NK-92 (cell line): ENCODE data around the gene PDGFA.

ENCODE experiments used
- DNase-seq: peaks from one replicate; lab custom pipeline; 2025; ENCODE audit not compliant: unreplicated experiment; lab: John Stamatoyannopoulos, UW

PDGFA gene

DNA sequence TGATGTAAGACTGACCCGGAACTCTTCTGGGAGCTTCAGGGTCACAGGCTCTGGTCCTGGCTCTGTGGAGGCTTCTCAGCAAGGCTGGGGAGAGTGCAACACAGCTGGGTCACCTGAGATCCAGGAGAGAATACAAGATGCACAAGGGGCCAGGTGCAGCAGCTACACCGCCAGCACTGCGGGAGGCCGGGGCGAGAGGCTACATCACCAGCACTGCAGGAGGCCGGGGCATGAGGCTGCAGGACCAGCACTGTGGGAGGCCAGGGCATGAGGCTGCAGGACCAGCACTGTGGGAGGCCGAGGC, 44.3 kb downstream of the PDGFA start:
- DNase-seq = no peak

DNA sequence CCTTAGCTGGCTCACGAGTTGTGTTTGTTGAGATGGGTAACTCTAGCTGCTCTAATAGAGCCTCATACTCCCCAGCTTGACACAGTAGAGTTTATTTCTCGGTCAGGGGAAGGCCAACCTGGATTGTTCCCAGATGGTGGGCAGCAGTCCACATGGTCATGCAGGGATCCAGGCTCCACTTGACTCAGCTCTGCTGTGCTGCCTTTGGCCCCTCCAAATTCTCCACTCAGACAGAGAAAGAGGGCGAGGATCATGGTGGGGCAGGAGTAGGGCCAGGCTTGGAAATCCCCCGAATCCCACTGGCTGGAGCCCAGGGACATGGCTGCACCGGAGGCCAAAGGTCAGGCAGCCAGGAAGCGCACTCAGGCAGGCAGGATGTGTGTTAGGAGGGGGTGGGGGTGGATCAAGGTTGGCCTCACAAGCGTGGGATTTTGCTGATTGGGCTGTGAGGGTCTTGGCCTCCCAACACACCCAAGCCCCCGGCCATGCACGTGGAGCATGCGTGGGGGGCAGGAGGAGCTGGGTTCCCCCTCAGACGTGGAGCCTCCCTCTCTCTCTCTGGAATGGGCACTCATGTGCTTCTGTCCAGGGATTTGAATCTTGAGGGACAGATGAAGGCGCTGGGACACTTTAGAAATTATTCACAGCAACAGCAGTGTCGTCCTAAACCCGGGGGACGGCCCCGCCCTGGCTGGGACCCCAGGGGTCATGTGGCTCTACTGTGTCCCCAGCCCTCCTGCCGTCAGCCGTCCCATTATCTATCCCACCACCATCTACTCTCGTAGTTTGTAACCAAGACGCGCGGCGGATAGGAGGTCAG, 44.8 kb downstream of the PDGFA start:
- no peak for DNase-seq

DNA sequence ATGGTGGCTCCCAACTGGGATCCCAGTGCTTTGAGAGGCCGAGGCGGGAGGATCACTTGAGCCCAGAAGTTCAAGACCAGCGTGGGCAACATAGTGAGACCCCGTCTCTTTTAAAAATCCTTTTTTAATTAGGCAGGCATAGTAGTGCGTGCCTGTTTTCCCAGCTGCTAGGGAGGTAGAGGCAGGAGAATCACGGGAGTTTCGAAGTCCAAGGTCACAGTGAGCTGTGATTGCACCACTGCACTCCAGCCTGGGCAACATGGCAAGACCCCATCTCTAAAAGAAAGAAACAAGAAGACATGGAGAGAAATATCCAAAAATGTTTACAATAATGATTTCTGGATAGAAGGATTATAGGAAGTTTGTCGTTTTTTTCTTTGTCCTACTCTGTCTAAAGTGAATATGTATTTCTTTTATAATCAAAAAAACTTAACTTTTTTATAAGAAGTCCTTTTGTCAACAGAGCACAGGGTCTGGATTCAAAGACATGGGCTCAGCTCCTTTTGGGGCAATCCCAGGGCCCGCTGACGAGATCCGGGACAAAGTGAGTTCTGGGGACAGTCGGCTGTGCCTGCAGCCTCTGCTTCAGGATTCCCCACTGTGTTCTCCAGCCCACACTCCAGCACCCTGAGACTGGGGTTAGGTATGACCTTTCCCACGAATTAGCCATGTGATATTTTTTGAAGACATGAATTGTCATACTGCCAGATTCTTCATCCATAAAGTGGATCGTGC, 45.6 kb downstream of the PDGFA start:
- no peak for DNase-seq

DNA sequence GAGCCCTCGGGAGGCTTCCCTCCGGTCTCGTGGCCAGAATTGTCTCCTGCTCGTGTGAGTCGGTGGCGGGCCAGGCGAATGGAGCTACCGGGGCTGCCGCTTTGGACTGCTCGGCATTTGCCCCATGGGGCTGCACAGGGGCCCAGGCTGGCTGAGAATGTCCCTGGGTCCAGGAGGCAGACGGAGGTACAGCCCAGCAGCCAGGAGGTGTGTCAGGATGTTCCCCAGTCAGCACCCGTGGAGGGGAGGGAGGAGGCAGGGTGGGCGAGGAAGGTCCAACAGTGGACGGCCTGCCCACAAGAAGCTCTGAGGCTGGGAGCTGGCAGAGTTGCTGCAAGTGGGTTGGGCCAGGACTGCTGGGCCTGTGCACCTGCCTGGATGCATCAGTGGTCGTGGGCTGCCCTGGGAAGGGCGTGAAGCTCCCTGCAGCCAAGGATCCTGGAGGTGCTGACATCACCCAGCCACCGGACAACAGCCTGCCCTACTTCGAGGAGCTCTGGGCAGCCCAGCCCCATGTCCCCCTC, 46.4 kb downstream of the PDGFA start:
- DNase-seq = no peak

DNA sequence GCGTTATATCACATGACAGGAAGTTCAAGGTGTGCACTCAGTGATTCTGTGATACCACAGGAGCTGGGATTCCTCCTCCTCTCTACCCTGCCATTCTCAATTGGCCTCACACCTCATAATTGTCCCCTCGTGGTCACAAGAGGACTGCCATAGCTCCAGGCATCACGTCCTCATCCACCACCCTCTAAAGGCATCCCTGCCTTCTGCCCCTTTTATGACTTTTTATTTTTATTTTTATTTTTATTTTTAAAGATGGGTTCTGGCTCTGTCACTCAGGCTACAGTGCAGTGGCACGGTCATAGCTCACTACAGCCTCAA, 47.0 kb downstream of the PDGFA start:
- DNase-seq = no peak

DNA sequence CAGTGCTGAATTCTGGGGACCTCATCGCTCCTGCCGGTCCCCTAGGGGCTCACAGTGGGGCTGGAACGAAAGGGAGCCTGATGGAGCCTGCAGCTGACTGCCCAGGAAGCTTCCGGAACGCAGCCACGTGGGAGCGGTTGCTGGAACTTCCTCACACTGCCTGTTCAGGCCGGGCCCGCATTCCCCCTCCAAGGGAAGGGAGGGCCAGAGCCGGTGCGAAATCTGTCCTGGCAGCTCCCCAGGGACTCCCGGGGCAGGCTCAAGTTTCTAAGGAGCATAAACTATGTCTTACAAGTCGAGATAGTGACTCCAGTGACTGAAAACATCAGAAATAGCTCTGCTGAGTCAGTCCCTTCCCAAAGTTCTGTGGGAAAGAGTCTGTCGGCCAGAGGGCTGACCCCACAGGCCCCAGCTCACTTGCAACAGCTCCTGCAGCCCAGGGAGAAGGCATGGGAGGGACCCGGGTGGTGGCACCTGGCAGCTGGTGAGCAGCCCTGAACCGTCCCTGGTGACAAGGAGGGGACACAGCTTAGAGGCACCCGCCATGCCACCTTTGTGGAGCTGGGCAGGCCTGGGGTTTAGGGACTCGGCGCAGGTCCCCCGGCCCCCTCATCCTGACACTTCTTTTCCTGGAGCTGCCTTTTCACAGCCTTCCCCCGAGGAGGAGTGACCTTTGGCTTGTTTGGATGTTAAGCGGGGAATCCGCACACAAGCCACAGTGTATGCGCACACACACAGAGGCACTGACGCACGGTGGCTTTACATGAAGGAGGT, 47.6 kb downstream of the PDGFA start:
- no peak for DNase-seq

DNA sequence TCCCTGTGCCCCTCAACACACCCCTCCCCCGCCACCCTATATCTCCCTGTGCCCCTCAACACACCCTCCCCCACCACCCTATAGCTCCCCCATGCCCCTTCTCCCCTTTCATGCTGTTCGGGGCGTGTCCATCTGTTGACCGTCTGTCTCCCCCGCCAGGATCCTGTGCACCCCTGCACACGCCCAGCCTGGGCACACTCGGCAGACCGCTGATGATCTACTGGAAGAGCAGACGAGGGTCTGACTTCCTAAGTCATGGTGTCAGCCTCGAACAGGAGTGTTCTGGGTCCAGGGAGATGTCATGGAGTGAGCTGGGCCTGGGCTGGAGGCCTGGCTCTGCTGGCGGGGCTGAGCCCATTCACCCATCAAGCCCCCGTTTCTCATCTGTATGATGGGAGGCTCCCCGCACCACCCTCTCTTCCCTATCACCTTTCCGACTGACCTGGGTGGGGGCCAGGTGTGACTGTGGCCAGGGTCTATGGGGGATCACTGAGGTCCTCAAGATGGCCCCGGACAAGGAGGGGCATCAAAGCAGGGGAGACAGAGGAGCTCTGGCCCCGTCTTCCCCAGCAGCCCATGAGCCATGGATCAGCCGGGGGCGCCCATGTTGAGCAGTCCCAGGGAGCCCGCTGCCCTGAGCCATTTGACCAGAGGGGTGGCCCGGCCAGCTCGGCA, 48.3 kb downstream of the PDGFA start:
- DNase-seq = no peak

DNA sequence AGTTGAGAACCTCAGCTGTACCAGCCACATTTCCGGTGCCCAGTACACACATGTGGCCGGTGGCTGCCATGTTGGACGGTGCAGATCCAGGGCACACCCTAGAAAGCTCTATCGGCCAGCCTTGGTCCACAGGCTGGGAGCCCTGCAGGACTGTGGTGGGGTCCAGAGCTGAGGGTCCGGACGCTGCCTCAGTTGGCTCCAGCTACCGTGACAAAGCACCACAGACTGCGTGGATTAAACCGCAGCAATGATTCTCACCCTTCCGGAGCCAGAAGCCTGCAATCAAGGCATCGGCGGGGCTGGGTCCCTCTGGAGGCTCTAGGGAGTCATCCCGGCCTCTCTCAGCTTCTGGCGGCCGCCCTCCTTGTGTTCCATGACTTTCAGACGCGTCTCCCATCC, 50.1 kb downstream of the PDGFA start:
- DNase-seq = no peak

DNA sequence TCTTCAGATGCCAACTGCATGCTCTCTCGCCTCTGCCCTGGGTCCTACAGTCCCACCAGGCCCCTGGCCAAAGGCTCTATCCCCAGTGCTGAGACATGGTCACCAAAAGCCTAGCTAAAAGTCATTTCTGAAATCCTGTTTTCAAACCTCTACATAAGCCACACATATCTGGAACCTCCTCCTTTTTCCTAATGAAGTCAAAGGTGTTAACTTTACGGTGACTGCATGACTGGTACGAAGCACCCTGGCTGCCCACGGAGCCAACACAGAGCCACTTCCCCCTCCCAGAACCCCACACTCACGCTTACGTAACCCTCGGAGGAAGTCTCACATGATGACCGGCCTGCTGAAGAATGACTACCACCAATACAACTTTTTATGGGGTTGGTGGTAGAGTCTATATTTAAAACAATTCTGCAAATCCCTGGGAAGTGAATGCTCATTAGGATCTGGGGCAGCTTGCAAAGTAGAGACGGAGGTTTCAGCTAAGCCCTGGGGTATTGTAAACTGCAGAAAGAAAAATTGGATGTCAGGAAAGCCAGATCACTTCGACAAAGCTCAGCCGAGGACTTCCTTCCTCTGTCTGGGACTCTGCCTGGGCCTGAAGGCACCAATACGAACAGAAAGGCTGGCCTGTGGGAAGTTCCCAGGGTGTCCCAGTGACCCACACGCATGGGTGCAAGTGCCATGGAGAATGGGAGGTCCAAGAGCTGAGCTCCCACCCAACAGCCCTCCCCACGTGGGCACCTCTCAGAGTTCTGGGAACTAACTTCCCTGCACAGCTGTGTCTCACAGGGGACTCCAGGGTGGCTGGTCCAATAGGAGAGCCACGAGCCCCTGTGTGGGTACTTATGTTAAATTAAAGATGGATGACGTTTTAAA, 50.7 kb downstream of the PDGFA start:
- no peak for DNase-seq

DNA sequence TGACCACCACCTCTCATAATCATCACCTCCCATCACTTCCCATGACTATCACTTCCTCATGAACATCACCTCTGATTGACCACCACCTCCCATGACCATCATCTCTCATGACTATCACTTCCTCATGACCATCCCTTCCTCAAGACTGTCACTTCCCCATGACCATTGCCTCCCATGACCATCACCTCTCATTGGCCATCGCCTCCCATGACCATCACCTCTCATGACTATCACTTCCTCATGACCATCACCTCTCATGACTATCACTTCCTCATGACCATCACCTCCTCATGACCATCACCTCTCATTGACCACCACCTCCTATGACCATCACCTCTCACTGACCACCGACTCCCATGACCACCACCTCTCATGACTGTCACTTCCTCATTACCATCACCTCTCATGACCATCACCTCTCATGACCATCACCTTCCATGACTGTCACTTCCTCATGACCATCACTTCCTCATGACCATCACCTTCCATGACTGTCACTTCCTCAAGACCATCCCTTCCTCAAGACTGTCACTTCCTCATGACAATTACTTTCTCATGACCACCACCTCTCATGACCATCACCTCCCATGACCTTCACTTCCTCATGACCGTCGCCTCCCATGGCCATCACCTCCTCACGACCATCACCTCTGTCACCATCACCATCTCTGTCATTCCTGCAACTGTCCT, 51.6 kb downstream of the PDGFA start:
- no peak for DNase-seq

DNA sequence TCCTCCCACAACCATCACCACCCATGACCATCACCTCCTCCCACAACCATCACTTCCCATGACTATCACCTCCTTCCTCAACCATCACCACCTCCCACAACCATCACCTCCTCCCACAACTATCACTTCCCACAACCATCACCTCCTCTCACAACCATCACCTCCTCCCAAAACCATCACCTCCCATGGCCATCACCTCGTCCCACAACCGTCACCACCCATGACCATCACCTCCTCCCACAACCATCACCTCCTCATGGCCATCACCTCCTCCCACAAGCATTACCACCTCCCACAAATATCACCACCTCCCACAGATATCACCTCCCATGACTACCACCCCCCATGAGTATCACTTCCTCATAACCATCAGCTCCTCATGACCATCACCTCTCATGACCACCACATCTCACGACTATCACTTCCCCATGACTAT, 52.2 kb downstream of the PDGFA start:
- DNase-seq = no peak

DNA sequence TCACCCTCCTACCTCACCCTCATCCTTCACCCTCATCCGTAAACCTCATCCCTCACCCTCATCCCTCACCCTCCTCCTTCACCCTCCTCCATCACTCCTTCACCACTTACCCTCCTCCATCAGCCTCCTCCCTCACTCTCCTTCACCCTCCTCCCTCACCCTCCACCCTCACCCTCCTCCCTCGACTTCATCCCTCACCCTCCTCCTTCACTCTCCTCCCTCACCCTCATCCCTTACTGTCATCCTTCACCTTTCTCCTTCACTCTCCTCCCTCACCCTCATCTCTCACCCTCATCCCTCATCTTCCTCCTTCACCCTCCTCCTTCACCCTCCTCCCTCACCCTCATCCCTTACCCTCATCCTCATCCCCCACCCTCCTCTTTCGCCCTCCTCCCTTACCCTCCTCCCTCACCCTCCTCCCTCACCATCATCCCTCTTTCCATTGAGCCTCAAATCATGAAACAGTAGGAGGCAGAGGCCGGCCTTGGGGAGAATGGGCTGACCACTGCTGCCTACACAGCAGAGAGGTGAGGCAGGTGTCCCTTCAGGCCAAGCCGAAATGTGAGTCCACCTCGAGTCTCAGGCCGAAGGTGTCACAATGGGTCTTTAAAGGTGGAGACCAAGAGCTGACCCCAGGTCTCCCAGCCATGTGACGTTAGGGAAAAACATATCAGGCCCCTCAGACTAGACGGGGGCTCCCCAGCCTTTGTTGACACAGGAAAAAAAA, 53.0 kb downstream of the PDGFA start:
- no peak for DNase-seq

DNA sequence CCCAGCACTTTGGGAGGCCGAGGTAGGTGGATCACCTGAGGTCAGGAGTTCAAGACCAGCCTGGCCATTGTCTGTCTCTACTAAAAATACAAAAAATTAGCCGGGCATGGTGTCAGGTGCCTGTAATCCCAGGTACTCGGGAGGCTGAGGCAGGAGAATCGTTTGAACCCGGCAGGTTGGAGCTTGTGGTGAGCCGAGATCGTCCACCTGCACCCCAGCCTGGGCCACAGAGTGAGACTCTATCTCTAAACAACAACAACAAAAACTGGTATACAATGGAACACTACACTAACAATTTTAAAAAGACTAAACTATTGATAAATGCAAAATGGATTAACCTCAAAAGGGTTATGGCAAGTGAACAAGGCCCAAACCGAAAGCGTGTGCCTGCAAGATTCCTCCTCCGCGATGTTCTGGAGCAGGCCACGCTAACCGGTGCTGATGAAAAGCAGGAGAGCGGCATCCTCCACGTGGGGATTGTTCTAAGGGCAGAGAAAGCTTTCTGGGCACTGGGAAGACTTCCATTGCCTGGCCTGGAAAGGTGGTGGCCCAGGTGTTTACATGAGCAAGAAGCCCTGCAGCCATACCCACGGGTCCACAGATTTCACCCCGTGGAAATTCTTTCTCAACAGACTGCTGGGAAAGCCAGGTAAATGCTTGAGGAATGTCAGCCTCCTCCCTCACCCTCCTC, 53.8 kb downstream of the PDGFA start:
- DNase-seq = no peak

DNA sequence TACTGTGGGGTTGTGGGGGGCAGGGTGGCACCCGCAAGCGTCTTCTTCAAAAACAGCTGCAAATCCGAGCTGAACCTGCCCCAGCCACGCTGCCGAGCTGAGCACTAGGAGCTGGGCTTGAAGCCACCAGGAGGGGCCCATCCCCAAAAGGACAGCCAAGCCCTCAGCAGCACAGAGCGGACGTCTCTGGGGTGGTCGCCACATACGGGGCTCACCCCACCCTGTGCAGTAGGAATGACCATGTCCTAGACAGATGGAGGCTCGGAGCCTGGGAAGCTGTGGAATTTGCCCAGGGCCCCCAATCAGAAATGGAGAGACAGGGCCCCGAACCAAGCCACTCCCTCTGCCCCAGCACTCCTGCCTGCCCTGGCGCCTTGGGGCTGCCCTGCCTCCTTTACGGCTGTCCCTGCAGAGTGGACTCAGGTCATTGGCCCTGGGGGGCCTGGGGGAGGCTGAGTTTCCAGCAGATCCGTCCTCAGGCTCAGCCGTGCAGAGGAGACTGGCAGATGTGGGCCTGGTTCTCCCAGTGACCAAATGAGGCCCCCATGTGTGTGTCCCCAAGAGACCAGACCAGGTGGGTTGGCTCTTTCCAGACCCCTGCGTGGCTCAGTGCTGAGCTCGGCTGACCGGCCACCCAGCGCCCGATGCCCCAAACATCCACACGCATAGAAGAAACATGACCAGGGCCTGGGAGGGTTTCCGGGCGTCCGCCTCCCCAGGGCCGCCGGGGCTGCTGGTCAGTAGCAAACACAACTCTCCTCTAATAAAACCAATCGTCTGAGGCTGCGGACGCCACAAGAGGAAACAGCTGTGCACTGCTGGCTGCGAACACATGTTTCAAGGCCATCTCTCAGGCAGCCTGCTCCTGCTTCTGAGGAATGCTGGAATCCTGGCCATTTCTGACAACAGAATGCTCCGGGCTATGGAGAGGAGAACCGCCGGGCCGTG, 54.9 kb downstream of the PDGFA start:
- no peak for DNase-seq

DNA sequence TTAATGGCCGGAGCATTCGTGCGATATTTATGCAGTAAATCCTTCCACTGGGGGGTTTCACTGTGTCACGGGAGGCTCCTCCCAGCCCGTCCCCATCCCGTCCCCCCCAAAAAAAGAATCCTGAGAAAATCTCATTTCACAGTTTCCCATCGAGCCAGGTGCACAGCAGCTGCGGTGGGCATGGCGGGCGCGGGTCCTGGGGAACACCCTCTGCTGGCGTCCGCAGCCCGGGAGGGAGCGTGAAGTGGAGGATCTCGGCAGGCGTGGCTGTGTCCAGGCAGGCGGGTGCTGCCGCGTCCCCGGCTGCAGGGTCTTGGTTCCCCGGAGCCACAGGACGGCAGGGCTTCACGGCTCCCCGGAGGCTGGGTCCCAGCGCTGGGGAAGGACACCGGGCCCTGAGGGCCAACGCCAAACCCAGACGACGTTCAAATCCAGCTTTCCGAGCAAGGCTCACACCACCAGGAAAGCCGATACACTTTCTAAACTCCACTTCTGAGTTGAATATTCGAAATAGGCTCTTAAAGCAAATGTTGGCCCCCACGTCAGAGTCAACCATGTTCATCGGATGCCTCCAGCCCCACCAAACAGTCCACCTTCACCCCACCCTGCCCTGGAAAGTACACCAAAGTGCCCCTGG, 55.7 kb downstream of the PDGFA start:
- no peak for DNase-seq

DNA sequence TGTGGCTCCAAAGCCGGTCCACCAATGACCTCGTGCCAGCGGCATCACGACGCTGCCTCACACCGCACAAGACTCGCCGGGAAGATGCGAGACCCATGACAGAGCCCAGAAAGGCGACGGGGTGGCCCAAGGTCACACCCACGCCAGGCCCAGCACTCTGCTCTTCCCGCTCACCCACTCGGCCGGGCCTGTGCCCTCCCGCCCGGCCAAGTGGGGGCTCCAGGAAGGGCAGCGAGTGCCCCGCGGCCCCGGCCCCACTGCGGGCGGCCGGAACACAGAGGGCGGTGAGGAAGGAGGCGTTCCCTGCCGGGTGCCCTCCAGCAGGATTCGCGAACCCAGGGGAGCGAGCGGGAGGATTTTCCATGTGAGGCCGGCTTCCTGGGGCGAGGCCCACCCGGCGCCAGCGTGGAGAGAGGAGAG, 56.3 kb downstream of the PDGFA start:
- DNase-seq = no peak
